HL-60 (cell line): ENCODE results near the gene ATE1.

Experiments
- DNase-seq, 2 experiments: peaks; one replicate each; pipeline ENCODE4 v3.0.0-alpha.2; 2010 to 2020; ENCODE audit warnings: low read depth in 1 of 2, low spot score in 1 of 2
- H3K27ac ChIP-seq: fragments of 250-450 bp; sonication (Bioruptor Pico); replicated peaks from 2 replicates; pipeline ENCODE4 v1.5.1; 2020; ENCODE audit warnings: mild to moderate bottlenecking, moderate library complexity
- H3K27me3 ChIP-seq: fragments of 250-450 bp; sonication (Bioruptor Pico); 2 replicates; pipeline ENCODE4 v1.5.1; 2021; ENCODE audit warnings: mild to moderate bottlenecking, moderate library complexity; ENCODE audit not compliant: insufficient read depth, poor library complexity, severe bottlenecking
- H3K4me3 ChIP-seq: replicated peaks from 2 replicates; pipeline ENCODE4 v1.5.1; 2011; ENCODE audit warnings: mild to moderate bottlenecking, control low read depth, low read length; ENCODE audit not compliant: insufficient read depth
- GABPA ChIP-seq: IDR thresholded peaks from 2 replicates; pipeline ENCODE4 v1.6.1; 2012; ENCODE audit warnings: low read depth
- POLR2AphosphoS5 ChIP-seq: IDR thresholded peaks from 2 replicates; pipeline ENCODE4 v1.6.1; 2012; ENCODE audit warnings: low read depth
- SPI1 ChIP-seq: IDR thresholded peaks from 2 replicates; pipeline ENCODE4 v1.6.1; 2012; ENCODE audit warnings: low read depth, mild to moderate bottlenecking, borderline replicate concordance
- TF ChIP-seq, protein P1 (sequence below): IDR thresholded peaks from 2 replicates; pipeline ENCODE4 v1.6.1; 2012; ENCODE audit warnings: low read depth; ENCODE audit not compliant: insufficient replicate concordance
- TF ChIP-seq, protein P2 (sequence below): IDR thresholded peaks from one replicate; pipeline ENCODE4 v1.5.1; 2011; ENCODE audit warnings: low read length, control low read depth, inconsistent platforms; ENCODE audit not compliant: insufficient read depth

Gene ATE1

DNA sequence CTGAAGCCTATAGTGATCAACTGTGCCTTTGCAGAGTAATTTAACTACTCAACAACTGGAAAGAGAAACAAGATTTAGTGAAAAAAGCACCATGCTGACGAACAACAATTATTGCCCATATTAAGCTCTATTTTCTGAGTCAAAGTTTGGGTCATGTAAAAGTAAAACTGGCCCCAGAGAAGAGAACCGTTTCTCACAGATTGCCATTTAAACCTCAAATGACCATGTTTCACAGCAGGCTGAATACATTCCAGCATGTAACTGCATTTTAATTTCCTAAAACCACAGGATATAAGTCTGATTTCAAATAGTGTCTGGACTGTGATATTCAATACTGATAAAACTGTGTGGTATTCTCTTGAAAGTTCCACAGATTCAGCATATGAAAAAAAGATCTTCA is 140.7 kb downstream of the ATE1 start:
- TF ChIP-seq POLR2AphosphoS5 (no peak), GABPA (no peak), SPI1 (no peak)
- TF ChIP-seq, protein P1, sequence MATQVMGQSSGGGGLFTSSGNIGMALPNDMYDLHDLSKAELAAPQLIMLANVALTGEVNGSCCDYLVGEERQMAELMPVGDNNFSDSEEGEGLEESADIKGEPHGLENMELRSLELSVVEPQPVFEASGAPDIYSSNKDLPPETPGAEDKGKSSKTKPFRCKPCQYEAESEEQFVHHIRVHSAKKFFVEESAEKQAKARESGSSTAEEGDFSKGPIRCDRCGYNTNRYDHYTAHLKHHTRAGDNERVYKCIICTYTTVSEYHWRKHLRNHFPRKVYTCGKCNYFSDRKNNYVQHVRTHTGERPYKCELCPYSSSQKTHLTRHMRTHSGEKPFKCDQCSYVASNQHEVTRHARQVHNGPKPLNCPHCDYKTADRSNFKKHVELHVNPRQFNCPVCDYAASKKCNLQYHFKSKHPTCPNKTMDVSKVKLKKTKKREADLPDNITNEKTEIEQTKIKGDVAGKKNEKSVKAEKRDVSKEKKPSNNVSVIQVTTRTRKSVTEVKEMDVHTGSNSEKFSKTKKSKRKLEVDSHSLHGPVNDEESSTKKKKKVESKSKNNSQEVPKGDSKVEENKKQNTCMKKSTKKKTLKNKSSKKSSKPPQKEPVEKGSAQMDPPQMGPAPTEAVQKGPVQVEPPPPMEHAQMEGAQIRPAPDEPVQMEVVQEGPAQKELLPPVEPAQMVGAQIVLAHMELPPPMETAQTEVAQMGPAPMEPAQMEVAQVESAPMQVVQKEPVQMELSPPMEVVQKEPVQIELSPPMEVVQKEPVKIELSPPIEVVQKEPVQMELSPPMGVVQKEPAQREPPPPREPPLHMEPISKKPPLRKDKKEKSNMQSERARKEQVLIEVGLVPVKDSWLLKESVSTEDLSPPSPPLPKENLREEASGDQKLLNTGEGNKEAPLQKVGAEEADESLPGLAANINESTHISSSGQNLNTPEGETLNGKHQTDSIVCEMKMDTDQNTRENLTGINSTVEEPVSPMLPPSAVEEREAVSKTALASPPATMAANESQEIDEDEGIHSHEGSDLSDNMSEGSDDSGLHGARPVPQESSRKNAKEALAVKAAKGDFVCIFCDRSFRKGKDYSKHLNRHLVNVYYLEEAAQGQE, result no peak
- TF ChIP-seq, protein P2, sequence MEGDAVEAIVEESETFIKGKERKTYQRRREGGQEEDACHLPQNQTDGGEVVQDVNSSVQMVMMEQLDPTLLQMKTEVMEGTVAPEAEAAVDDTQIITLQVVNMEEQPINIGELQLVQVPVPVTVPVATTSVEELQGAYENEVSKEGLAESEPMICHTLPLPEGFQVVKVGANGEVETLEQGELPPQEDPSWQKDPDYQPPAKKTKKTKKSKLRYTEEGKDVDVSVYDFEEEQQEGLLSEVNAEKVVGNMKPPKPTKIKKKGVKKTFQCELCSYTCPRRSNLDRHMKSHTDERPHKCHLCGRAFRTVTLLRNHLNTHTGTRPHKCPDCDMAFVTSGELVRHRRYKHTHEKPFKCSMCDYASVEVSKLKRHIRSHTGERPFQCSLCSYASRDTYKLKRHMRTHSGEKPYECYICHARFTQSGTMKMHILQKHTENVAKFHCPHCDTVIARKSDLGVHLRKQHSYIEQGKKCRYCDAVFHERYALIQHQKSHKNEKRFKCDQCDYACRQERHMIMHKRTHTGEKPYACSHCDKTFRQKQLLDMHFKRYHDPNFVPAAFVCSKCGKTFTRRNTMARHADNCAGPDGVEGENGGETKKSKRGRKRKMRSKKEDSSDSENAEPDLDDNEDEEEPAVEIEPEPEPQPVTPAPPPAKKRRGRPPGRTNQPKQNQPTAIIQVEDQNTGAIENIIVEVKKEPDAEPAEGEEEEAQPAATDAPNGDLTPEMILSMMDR, result no peak
- no peak overlapping the region for H3K27ac ChIP-seq
- no peak overlapping the region for H3K4me3 ChIP-seq
- DNase-seq, result no peak
- H3K27me3 ChIP-seq, result no peaks in the 10 kb centered on the region

DNA sequence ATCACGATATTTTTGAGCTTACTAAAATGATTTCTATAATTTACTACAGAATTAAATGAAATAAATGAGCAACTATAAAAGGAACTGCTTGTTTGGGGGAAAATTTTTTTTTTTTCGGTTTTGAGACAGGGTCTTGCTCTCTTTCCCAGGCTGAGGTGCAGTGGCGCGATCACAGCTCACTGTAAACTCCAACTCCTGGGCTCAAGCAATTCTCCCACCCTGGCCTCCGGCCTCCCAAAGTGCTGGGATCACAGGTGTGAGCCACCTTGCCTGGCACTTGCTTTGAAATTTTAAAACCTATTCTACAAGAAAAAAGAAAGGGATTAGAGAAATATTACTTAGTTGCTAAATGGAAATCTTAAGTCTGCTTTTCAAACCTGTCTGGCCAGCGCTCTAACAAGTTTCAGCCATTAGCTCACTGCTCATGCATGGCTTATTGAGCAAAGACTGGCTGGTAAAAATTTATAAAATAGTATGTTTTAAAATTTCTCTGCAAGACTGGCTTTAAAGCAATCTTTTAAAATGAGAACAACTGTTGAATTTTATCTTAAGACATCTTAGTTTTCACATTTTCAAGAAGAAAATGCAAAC is 144.0 kb downstream of the ATE1 start:
- TF ChIP-seq, protein P1, result no peak
- TF ChIP-seq POLR2AphosphoS5 (no peak), SPI1 (no peak), GABPA (no peak)
- TF ChIP-seq, protein P2, result no peak
- DNase-seq, result no peak
- Histone ChIP-seq H3K27ac (no peak overlapping the region), H3K4me3 (no peak overlapping the region), H3K27me3 (no peaks in the 10 kb centered on the region)

DNA sequence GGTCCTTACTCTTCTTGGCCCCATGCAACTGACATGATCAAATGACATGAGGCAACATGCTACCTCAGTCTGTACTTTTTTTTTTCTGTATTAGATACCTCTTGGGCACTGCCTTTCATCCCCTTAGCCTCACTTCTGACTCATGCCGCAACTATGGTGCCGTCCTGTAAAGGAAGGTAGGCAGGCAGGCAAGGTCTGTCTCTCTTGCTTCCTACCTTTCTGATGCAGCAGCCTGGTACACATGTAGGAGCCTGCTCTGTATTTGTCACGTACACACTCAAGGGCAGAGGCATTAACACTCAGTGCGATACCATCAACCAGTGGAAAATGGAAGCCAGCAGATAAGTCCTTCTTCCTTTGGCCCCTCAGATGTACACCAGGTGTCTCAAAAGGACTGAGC is 146.7 kb downstream of the ATE1 start:
- Histone ChIP-seq H3K27ac (no peak overlapping the region), H3K27me3 (no peaks in the 10 kb centered on the region), H3K4me3 (no peak overlapping the region)
- DNase-seq, result no peak
- TF ChIP-seq SPI1 (no peak), GABPA (no peak), POLR2AphosphoS5 (no peak)
- TF ChIP-seq, protein P2, result no peak
- TF ChIP-seq, protein P1, result no peak
